Activated T-cell treated with anti-CD3 and anti-CD28 coated beads for 4 hours (primary cell): ENCODE measurements around the gene ALKBH7.
"Not testable (repeated sequence)": the region's sequence is repeated elsewhere in the genome, so short reads cannot be mapped to it uniquely, and the experiment has no call there.

Experiments
- DNase-seq: peaks from one replicate; pipeline ENCODE4 v3.0.0-alpha.2; 2020

Gene ALKBH7, protein sequence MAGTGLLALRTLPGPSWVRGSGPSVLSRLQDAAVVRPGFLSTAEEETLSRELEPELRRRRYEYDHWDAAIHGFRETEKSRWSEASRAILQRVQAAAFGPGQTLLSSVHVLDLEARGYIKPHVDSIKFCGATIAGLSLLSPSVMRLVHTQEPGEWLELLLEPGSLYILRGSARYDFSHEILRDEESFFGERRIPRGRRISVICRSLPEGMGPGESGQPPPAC

DNA sequence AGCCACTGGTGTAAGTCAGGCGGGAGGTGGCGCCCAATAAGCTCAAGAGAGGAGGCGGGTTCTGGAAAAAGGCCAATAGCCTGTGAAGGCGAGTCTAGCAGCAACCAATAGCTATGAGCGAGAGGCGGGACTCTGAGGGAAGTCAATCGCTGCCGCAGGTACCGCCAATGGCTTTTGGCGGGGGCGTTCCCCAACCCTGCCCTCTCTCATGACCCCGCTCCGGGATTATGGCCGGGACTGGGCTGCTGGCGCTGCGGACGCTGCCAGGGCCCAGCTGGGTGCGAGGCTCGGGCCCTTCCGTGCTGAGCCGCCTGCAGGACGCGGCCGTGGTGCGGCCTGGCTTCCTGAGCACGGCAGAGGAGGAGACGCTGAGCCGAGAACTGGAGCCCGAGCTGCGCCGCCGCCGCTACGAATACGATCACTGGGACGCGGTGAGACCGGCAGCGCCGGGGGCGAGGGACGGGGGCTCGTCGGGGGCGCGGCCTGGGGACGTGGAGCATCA, at the start of gene ALKBH7:
Gene ALKBH7, plus strand, starts transcription at position 201 of the 502 bp plus-strand sequence. Its CDS starts 27 bp downstream, at position 228.
- peak; percentile 90 for DNase-seq

DNA sequence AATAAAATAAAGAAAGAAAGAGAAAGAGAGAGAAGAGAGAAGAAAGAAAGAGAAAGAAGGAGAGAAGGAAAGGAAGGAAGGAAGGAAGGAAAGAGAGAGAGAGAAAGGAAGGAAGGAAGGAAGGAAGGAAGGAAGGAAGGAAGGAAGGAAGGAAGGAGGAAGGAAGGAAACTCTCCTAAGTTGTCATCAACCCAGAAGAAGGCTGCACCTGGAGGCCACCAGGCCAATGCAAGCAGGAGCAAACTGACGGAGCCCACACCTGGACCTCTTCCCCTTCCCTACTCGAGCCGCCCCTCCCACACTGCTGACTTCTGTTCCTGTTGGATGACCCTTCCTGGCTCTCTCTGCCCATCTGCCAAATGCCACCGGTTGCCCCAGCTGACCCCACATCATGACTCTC, 47.8 kb upstream of the ALKBH7 start:
- no peak for DNase-seq

DNA sequence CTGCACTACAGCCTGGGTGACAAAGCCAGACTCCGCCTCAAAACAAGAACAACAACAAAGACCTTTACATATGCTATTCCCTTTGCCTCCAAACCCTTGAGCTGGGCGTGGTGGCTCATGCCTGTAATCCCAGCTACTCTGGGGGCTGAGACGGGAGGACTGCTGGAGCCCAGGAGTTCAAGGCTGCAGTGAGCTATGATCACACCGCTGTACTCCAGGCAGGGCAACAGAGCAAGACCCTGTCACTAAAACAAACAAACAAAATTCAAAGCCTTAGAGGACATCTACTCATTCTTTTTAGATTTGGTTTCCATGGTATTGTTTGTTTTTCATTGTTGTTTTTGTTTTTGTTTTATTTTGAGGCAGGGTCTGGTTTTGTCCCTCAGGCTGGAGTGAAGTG, 47.0 kb upstream of the ALKBH7 start:
- no peak for DNase-seq

DNA sequence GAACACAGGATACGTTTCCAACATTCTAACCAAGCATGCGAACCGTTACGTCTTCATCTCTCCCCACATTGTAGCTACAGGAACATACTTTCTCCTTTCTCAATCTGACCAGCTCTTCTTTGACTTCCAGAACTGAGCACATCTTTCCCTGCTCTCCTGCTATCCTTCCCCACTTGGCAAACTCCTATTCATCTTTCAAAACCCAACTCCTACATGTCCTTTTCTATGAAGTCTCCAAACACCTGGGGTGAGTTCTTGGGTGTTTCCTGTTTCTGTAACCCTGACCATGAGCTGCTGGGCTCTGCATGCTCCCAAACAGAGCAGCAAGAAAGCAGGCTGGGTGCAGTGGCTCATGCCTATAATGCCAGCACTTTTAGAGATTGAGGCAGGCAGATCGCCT, 45.8 kb upstream of the ALKBH7 start:
- no peak for DNase-seq

DNA sequence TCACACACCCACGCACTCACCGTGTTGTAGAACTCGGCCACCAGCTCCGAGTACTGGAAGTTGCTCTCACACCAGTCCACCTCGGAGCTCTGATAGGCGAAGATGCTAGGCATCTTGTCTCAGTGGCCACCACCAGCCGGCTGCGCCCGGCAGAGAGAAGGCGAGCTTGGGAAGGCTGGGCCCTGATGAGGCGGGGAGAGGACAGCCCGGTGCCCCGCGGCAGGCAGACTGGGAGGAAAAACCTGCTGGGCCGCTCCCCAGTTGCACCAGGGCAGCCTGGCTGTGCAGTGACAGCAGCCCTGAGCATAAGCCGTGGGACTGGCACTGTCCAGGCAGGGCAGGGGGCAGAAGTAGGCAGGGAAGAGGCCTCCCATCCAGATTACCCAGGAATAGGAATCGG, 39.2 kb upstream of the ALKBH7 start, which contains the start of gene ACER1:
Gene ACER1, minus strand, starts transcription at position 174 of the 400 bp plus-strand sequence. Its CDS starts 61 bp downstream, at position 113.
- no peak for DNase-seq

DNA sequence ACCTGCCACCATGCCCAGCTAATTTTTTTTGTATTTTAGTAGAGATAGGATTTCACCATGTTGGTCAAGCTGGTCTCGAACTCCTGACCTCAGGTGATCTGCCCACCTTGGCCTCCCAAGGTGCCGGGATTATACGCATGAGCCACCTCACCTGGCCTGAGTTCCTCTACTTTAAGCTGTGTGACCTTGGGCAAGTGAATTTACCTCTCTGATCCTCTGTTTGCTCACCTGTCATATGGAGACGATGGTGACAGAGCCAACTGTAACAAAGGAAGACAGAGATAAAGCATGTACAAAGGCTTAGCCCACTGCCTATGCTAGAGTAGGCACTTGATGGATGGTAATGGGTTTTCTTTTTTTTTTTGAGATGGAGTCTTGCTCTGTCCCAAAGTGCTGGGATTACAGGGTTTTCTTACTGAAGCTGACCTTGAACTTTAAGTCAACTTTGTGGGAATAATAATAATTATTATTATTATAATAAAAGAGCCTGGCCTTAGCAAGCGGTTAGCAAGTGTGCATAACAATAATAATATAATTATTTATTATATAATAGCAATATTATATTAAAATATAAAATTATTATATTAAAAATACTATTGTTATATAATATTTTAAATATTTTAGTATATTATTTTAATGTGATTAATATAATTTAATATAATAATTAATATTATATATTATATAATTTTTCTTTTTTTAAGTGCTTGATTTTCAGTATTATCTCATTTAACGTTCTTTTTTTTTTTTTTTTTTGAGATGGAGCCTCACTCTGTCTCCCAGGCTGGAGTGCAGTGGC, 37.9 kb upstream of the ALKBH7 start:
- DNase-seq = no peak

DNA sequence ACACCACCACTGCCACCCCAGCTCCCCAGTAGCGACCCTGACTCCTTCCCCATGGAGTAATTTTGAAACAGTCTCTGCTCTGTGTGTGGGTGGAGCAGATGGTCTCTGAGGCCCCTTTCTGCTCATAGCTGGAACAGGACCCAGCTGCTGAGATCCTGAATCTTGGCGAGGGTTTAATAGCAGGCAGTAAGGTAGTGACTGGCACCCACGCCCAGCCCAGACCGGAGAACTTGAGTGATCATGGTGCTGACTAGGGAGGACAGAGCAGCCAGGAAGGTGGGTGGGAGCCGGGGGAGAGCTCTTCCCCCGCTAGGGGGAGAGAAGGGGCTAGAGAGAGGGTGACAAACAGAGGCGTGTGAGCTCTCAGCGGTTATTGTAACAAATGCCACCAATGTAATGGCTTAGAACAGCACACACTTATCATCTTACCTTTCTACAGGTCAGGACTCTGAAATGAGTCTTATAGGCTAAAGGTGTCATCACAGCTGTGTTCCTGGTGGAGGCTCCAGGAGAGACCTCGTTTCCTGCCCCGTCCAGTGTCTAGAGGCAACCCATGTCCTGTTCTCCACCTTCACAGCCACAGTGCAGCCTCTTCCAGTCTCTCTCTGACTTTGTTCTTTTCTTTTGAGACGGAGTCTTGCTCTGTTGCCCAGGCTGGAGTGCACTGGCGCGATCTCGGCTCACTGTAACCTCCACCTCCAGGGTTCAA, 31.9 kb upstream of the ALKBH7 start:
- DNase-seq = no peak

DNA sequence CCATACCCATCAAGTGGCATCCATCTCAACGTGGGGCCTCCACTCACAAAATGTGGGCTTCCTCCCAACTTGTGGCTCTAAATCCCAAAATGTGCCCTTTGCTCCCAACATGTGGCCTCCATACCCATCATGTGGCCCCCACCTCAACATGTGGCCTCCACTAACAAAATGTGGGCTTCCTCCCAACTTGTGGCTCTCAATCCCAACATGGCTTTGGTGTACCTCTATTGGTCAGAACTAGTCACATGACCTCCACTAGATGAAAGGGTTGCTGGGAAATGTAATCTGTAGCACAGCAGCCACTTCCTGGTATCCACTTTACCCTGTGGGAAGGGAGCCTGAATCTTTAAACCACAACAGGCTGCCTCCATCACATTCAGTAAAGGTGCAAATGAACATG, 29.1 kb upstream of the ALKBH7 start:
- DNase-seq = no peak

DNA sequence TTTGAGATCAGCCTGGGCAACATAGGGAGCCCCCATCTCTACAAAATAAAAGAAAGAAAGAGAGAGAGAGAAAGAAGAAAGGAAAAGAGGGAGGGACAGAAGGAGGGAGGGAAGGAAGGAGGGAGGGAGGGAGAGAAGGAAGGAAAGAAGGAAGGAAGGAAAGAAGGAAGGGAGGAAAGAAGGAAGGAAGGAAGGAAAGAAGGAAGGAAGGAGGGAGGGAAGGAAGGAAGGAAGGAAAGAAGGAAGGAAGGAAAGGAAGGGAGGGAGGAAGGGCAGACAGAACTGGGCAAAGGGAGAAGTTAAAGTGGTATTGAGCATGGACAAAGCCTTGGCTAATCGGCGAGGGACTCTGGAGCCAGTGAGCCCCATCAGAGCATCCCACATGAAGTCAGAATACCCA, 23.3 kb upstream of the ALKBH7 start:
- not testable (repeated sequence) for DNase-seq

DNA sequence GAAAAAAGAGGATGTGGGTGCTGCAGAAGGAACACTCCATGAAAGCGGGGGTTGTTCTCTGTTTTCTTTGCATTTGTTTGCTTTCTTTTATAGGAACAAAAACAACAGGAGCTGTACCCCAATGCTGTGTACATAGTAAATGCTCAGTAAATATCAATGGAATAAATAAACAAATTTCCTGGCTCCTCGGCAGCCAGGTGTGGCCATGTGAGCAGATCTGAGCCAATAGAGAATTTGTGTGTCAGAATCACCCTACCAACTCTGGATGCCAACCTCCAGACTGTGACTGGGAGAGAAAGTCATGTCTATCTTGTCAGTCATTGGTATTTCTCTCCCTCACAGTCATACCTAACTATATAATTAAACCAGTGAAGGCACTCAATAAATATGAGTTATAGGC, 21.9 kb upstream of the ALKBH7 start:
- DNase-seq = no peak

DNA sequence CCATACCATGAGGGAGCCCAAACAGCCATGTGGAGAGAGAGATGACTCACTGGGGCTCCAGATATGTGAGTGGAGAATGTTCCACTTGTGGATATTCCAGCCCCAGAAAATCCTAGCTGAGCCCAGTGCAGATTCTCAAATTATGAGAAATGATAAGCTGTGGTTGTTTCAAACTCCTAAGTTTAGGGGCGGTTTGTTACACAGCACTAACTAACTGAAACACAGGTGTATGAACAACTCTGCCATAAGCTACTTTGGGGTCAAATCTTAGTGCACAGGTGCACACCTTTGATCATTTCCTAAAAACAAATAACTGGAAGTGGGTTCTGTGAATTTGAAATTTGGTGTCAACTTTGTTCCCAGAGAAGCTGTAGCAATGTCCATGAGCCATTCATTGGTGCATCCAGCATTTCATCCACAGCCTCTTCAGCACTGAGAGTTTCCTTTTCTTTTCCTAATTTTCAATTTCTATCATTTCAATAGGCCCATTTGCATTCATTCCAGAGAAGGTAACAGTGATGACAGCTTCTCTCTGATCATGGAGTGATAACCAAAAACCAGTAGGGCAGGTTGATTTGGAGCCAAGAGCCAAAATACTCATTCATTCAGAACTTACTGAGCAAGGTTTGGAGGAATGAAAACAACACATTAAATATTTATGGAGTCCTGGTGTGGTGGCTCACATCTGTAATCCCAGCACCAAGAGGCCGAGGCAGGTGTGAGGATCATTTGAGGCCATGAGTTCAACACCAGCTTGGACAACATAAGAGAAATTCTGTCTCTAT, 20.0 kb upstream of the ALKBH7 start:
- no peak for DNase-seq

DNA sequence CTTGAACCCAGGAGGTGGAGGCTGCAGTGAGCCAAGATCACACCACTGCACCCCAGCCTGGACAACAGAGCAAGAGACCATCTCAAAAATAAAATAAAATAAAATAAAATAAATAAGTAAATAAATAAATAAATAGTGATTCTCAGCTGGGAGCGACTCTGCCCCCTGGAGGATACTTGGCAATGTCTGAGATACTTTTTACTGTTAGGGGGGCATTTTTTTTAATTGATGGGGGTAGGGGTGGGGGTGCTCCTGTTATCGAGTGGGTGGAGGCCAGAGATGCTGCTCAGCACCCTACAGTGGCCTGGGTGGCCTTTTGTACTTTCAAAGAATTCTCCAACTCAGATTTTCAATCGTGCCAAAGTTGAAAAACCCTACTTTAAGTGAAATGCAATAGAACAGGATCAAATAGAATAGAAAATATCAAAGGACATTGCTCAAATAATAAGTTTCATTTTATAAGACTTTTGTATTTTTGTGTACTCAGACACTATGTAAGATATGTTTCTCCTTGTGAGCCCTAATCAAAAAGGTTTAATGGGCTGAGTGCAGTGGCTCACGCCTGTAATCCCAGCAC, 18.4 kb upstream of the ALKBH7 start:
- DNase-seq = no peak

DNA sequence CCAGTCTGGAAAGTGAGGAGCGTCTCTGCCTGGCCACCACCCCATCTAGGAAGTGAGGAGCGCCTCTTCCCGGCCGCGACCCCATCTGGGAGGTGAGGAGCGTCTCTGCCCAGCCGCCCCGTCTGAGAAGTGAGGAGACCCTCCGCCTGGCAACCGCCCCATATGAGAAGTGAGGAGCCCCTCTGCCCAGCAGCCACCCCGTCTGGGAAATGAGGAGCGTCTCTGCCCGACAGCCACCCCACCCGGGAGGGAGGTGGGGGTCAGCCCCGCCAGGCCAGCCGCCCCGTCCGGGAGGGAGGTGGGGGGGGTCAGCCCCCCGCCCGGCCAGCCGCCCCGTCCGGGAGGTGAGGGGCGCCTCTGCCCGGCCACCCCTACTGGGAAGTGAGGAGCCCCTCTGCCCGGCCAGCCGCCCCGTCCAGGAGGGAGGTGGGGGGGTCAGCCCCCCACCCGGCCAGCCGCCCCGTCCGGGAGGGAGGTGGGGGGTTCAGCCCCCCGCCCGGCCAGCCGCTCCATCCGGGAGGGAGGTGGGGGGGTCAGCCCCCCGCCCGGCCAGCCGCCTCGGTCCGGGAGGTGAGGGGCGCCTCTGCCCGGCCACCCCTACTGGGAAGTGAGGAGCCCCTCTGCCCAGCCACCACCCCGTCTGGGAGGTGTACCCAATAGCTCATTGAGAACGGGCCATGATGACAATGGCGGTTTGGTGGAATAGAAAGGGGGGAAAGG, 17.1 kb upstream of the ALKBH7 start:
- DNase-seq = not testable (repeated sequence)

DNA sequence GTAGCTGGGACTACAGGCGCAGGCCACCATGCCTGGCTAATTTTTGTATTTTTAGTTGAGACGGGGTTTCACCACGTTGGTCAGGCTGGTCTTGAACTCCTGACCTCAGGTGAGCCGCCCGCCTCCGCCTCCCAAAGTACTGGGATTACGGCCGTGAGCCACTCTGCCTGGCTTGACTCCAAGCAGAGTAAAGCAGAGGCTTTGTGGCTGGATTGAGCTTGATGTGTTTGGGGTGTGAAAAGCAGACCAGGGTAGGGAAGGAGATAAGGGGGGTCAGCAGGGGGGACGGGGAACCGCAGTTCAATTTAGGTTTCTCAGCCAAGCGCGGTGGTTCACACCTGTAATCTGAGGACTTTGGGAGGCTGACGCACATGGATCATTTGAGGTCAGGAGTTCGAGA, 15.4 kb upstream of the ALKBH7 start:
- no peak for DNase-seq

DNA sequence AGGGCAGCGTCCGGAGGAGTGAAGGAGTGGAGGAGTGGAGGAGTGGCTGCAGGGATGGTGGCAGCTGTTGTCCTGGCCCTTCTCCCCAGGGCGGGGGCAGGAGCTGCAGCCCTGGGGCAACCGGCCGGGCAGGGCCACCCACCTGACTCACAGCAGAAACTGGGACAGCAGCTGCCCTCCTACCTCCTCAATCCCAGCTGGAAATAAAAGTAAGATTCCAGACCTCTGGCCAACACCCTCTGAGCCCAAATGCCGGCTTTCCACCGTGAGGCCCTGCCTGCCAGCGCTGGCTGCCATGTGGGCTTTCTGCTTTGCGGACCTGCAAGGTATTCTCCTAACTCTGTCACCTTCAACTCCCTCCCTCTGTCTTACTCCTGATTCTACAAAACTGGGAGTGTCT, 14.6 kb upstream of the ALKBH7 start:
- no peak for DNase-seq

DNA sequence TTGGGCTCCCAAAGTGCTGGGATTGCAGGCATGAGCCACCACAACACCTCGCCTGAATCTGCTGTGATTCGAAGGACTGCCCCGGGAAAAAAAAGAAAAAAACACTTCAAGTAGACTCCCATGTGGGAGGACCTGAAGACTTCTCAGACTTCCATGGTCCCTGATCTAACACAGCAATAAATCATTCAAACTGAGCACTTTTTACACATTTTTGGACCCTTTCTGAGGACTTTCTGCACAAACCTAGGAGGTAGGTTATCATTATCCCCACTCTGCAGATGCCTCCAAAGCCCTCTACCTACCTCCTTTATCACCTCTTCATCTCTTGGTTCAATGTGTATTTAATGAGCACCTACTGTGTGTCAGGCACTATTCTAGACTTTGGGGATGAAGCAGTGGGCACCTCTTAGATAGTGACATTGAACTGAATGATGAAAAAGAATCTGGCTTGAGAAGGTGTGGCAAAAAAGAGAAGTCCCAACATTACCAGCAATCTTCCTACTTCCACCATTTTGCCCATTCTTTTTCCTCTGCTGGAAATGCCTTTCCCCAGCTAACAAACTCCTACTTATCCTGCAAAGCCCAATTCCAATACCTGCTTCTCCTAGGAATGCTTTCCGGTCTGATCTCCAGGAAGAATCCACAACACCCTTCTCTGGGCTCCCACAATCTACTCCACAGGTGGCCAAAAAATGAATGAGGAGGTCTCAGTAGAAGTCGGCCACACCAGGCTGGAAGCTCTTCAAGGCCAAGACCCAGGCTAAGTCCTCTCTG, 12.8 kb upstream of the ALKBH7 start:
- no peak for DNase-seq

DNA sequence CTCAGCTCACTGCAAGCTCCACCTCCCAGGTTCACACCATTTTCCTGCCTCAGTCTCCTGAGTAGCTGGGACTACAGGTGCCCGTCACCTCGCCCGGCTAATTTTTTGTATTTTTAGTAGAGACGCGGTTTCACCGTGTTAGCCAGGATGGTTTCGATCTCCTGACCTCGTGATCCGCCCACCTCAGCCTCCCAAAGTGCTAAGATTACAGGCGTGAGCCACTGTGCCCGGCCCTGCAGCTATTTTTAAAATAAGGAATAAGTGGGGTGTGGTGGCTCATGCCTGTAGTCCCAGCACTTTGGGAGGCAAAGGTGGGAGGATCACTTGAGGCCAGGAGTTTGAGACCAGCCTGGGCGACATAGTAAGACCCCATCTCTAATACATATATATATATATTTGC, 12.1 kb upstream of the ALKBH7 start:
- DNase-seq = not testable (repeated sequence)

DNA sequence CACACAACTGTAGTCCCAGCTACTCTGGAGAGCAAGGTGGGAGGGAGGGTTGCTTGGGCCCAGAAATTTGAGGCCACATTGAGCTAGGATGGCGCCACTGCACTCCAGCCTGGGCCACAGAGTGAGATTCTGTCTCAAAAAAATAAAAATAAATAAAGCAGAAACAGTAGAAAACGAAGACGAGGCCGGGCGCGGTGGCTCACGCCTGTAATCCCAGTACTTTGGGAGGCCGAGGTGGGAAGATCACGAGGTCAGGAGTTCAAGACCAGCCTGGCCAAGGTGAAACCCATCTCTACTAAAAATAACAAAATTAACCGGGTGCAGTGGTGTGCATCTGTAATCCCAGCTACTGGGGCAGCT, 11.8 kb upstream of the ALKBH7 start:
- not testable (repeated sequence) for DNase-seq

DNA sequence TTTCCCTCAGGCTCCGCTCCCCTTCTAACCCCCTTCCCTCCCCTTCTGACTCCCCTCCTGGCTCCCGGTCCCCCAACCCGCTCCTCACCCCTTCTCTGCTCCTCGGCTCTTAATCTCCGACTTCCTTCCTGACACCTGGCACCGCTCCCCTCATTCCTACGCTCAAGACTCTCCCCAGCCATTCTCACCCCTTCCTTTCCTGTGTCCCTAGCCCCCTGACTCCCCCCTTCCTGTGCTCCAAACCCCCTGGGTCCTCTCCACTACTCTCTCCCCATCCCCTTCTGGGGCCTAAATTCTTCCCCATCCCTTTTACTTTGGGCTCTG, 10.6 kb upstream of the ALKBH7 start:
- no peak for DNase-seq

DNA sequence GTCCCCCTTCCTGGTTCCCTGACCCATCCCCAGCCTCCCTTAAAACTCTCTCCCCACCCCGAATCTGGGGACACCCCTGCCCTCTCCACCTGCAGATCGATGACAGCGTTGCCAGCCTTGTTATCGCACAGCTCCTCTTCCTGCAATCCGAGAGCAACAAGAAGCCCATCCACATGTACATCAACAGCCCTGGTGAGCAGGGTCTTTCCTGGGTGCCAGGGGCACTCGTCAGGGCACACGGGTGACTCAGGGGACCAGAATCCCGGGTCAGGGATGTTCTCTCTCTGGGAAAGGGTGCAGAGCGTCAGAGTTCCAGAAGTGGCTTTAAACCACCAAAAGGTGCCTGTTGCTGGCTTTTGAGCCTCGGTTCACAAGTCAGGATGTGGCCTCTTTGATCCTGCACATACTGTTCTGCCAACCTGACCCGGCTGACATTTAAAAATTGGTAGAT, 10.2 kb upstream of the ALKBH7 start:
- no peak for DNase-seq

DNA sequence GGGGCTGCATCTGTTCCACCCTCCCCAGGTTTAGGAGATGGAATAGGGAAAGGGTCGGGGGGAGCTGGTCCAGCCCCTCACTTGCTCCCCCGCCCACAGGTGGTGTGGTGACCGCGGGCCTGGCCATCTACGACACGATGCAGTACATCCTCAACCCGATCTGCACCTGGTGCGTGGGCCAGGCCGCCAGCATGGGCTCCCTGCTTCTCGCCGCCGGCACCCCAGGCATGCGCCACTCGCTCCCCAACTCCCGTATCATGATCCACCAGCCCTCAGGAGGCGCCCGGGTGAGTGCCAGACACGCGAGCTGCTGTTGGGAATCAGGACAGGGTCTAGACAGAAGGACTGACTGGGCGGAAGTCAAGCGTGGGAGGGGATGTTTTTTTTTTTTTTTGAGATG, 8.2 kb upstream of the ALKBH7 start:
- no peak for DNase-seq
